HL-60/S4 (cell line): ENCODE data around the gene LNP1.

Experiments
- in situ Hi-C: fragments of 300-500 bp; cut with MboI; formaldehyde crosslinking; loops from 2 replicates; pipeline ENCODE4 v1.14.3; 2022; ENCODE audit warnings: low sequenced_read_pairs

The LNP1 gene

GRCh38 chr3:100399341-100400071 is 1.8 kb upstream of the LNP1 start:
- in situ Hi-C loops, result no loop called here

DNA sequence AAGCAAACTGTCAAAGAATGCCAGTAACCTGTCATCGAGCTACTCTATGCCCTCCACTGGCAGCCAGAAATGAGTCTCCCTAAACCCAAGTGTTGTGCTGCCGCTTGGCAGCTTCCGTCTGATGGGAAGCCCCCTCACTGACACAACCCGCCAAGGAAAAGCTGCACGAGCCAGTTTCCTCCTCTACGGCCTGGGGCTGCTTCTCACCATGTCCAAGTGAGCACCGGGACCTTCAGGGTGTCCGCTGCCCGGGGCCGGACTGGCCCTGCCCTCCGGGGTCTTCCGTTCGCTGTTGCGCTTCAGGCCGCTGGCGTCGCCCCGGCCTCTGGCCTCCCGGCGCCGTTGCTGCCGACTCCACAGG is 940 bp upstream of the LNP1 start:
- in situ Hi-C loops, result no loop called here

GRCh38 chr3:100401674-100402041 is 319 bp downstream of the LNP1 start:
- in situ Hi-C loops, result no loop called here

DNA sequence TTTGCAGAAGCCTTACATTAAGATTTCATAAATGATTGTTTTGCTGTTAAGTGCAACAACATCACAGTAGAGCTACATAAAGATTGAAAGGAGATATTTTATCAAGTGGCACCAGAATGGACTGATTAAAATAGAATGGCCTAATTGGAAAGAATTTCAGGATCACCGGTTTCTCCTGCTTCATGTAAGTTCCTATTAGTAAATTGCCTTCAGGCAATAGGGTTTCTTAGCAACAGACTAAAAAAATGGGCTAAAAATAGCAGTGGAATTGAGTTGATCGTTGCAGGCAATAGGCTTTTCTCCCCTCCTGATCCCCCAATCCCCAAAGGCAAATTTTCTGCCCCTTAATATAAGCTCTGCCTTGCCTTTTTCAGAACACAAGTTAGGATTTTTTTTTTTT is 917 bp downstream of the LNP1 start:
- in situ Hi-C loops, result no loop called here

- in situ Hi-C loops, result no loop called here
Measured at GRCh38 chr3:100402891-100403290, 1.6 kb downstream of the LNP1 start.

DNA sequence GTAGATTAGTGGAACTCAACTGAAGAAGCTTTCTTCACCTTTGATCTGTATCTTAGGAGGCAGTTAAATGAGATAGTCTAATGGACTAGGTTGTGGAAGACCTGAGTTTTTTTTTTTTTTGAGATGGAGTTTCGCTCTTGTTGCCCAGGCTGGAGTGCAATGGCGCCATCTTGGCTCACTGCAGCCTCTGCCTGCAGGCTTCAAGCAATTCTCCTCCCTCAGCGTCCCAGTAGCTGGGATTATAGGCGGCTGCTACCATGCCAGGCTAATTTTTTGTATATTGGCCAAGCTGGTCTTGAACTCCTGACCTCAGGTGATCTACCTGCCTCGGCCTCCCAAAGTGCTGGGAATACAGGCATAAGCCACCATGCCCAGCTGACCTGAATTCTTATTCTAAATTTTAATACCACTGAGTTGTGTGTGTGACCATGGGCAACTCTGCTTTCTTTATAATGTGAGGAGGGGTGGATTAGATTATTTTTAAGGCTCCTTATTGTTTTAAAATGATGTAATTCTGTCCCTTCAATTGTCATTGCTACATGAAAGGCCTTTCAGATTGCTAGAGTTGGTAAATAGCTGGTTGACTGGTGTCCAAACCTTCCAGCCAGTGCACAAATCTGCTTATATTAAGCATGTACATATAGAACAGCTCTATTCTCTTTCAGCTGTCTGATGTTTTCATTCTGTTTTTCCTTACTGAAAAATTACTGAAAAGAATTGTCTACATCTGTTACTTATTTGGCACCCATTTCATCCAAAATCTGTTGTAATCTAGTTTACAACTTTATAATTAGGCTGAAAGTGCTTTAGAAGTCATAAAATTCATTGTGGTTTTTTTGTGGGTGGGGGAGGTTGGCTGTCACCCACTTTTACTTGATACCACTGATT is 2.3 kb downstream of the LNP1 start:
- in situ Hi-C loops, result no loop called here

GRCh38 chr3:100404250-100404548 is 2.9 kb downstream of the LNP1 start:
- in situ Hi-C loops, result no loop called here

- in situ Hi-C loops, result no loop called here
Measured at GRCh38 chr3:100407164-100407563, 5.8 kb downstream of the LNP1 start.

GRCh38 chr3:100407977-100408532 is 6.7 kb downstream of the LNP1 start:
- in situ Hi-C loops, result no loop called here

- in situ Hi-C loops, result no loop called here
Measured at GRCh38 chr3:100411091-100411982, 10.0 kb downstream of the LNP1 start.

DNA sequence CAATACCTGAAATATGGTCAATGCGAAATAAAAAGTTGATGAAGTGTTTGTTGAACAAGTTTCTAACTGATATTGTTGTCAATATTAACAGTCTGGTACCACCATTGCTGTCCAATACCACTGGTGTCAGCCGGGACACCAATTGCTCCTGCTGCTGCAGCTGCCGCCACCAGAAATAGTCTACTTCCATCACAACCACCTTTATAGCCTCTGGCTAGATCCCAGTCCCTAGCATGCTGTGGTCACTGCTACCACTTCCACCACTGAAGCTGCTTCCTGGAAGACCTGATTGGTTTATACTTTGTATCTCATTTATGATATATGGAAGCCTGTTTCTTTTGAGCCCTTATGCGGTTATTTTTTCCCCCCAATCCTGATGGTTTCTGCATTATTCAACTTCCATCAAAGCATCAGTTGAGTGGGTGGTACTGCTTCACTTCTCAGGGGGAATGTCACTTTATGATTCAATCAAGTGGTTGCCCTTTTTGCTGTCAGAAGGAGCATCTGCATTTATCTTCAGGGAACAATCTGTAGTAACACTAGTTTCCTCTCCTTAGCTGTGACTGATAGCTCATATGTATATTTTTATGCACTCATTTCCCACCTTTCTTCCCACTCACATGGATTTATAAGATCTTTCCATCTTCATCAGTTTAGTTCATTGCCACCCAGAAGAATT is 11.7 kb downstream of the LNP1 start:
- in situ Hi-C loops, result no loop called here

GRCh38 chr3:100413613-100414012 is 12.3 kb downstream of the LNP1 start:
- in situ Hi-C loops, result no loop called here

GRCh38 chr3:100416176-100416575 is 14.8 kb downstream of the LNP1 start:
- in situ Hi-C loops, result no loop called here

- in situ Hi-C loops, result no loop called here
Measured at GRCh38 chr3:100416863-100417262, 15.5 kb downstream of the LNP1 start.

GRCh38 chr3:100419406-100419805 is 18.1 kb downstream of the LNP1 start:
- in situ Hi-C loops, result no loop called here

GRCh38 chr3:100420885-100421284 is 19.5 kb downstream of the LNP1 start:
- in situ Hi-C loops, result no loop called here

DNA sequence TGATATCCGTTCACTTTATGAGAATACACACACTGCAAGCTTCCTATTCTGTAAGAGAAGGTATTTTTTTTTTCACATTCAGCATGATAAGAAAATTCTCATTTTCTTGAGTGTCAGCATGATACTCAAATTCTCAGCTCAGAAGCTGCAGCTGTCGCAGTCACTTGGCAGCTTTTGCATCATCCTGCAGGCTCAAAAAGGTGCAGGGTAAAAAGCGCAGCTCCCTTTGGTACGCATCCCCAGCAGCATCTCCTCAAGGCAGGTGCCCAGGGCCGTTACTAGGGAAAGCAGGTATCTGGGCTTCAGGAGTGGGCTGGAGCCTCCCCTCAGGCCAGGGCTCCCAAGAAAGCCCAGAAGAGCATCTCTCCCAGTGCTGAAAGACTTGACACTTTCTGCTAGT is 22.3 kb downstream of the LNP1 start:
- in situ Hi-C loops, result no loop called here

GRCh38 chr3:100424261-100424660 is 22.9 kb downstream of the LNP1 start:
- in situ Hi-C loops, result no loop called here

- in situ Hi-C loops, result no loop called here
Measured at GRCh38 chr3:100425316-100425715, 24.0 kb downstream of the LNP1 start.

- in situ Hi-C loops, result no loop called here
Measured at GRCh38 chr3:100426067-100426682, 24.8 kb downstream of the LNP1 start.
